H9 (cell line): ENCODE data around the gene ATOSB. TPM values are rescaled to one million over a fixed set of nuclear protein-coding genes. Genes with fewer than 3 reads are reported as not detected.
"Not testable (repeated sequence)": the region's sequence is repeated elsewhere in the genome, so short reads cannot be mapped to it uniquely, and the experiment has no call there.

Source experiments
- DNase-seq: peaks from one replicate; pipeline ENCODE4 v3.0.0-alpha.2; 2017
- H2AFZ ChIP-seq: one replicate; pipeline ENCODE4 v1.6.1; 2013; ENCODE audit warnings: mild to moderate bottlenecking, low read length, control low read depth, moderate library complexity
- H2AK5ac ChIP-seq: 2 replicates; pipeline ENCODE4 v1.6.1; 2013; ENCODE audit warnings: low read length, control low read depth, mixed read lengths; ENCODE audit not compliant: insufficient read length
- H2BK120ac ChIP-seq: one replicate; pipeline ENCODE4 v1.6.1; 2013; ENCODE audit warnings: low read depth, mild to moderate bottlenecking, low read length, control low read depth, inconsistent platforms; ENCODE audit not compliant: poor library complexity, severe bottlenecking
- H2BK12ac ChIP-seq: 2 replicates; pipeline ENCODE4 v1.6.1; 2013; ENCODE audit warnings: low read length, control low read depth, mixed read lengths, low read depth; ENCODE audit not compliant: insufficient read length
- H2BK15ac ChIP-seq: 2 replicates; pipeline ENCODE4 v1.6.1; 2013; ENCODE audit warnings: low read depth, low read length, control low read depth
- H2BK20ac ChIP-seq: one replicate; pipeline ENCODE4 v1.6.1; 2013; ENCODE audit warnings: low read depth, mild to moderate bottlenecking, low read length, control low read depth, inconsistent platforms; ENCODE audit not compliant: poor library complexity, severe bottlenecking
- H2BK5ac ChIP-seq: 2 replicates; pipeline ENCODE4 v1.6.1; 2013; ENCODE audit warnings: low read length, control low read depth, mixed read lengths; ENCODE audit not compliant: insufficient read length
- H3K14ac ChIP-seq: 2 replicates; pipeline ENCODE4 v1.6.1; 2013; ENCODE audit warnings: low read length, control low read depth; ENCODE audit not compliant: insufficient read depth
- H3K18ac ChIP-seq: 2 replicates; pipeline ENCODE4 v1.6.1; 2013; ENCODE audit warnings: low read depth, mild to moderate bottlenecking, mixed read lengths, low read length, control low read depth; ENCODE audit not compliant: insufficient read length
- H3K23ac ChIP-seq: 2 replicates; pipeline ENCODE4 v1.6.1; 2013; ENCODE audit warnings: low read length, control low read depth, mixed read lengths, low read depth; ENCODE audit not compliant: insufficient read length
- H3K23me2 ChIP-seq: 2 replicates; pipeline ENCODE4 v1.6.1; 2013; ENCODE audit warnings: low read depth, mild to moderate bottlenecking, mixed read lengths, low read length, control low read depth; ENCODE audit not compliant: insufficient read length, poor library complexity, severe bottlenecking
- H3K27ac ChIP-seq: 2 replicates; pipeline ENCODE4 v1.5.1; 2013; ENCODE audit warnings: low read length, control low read depth, mixed read lengths, low read depth; ENCODE audit not compliant: insufficient read length
- H3K27me3 ChIP-seq: 2 replicates; pipeline ENCODE4 v1.6.1; 2013; ENCODE audit warnings: low read length, control low read depth, inconsistent platforms; ENCODE audit not compliant: insufficient read depth
- H3K4ac ChIP-seq: 2 replicates; pipeline ENCODE4 v1.6.1; 2013; ENCODE audit warnings: low read depth, mild to moderate bottlenecking, control low read depth, inconsistent platforms, low read length, moderate library complexity
- H3K4me1 ChIP-seq: 2 replicates; pipeline ENCODE4 v1.6.1; 2013; ENCODE audit warnings: low read length, control low read depth, inconsistent platforms; ENCODE audit not compliant: insufficient read depth
- H3K4me2 ChIP-seq: 2 replicates; pipeline ENCODE4 v1.6.1; 2013; ENCODE audit warnings: low read length, control low read depth, mixed read lengths; ENCODE audit not compliant: insufficient read length, insufficient read depth
- H3K56ac ChIP-seq: 2 replicates; pipeline ENCODE4 v1.6.1; 2013; ENCODE audit warnings: low read depth, mild to moderate bottlenecking, mixed read lengths, low read length, control low read depth; ENCODE audit not compliant: insufficient read length
- H3K79me1 ChIP-seq: 2 replicates; pipeline ENCODE4 v1.6.1; 2013; ENCODE audit warnings: low read depth, mild to moderate bottlenecking, moderate library complexity, low read length, control low read depth, inconsistent platforms; ENCODE audit not compliant: insufficient read depth, poor library complexity, severe bottlenecking
- H3K79me2 ChIP-seq: 2 replicates; pipeline ENCODE4 v1.6.1; 2013; ENCODE audit warnings: low read length, control low read depth, inconsistent platforms; ENCODE audit not compliant: insufficient read depth
- H3K9ac ChIP-seq: 2 replicates; pipeline ENCODE4 v1.6.1; 2013; ENCODE audit warnings: low read length, control low read depth, mixed read lengths; ENCODE audit not compliant: insufficient read length; ENCODE audit errors: extremely low read depth
- H3K9me3 ChIP-seq: one replicate; pipeline ENCODE4 v1.6.1; 2013; ENCODE audit warnings: low read depth, low read length, inconsistent platforms; ENCODE audit not compliant: control insufficient read depth
- H3T11ph ChIP-seq: one replicate; pipeline ENCODE4 v1.6.1; 2013; ENCODE audit warnings: mild to moderate bottlenecking, low read length, control low read depth, inconsistent platforms
- H4K20me1 ChIP-seq: one replicate; pipeline ENCODE4 v1.6.1; 2013; ENCODE audit not compliant: control insufficient read depth, insufficient read length, insufficient read depth
- H4K5ac ChIP-seq: 2 replicates; pipeline ENCODE4 v1.6.1; 2013; ENCODE audit warnings: low read depth, mild to moderate bottlenecking, mixed read lengths, low read length, control low read depth; ENCODE audit not compliant: insufficient read length
- H4K8ac ChIP-seq: replicated peaks from 2 replicates; pipeline ENCODE4 v1.6.1; 2013; ENCODE audit warnings: low read length, control low read depth, mixed read lengths, low read depth; ENCODE audit not compliant: insufficient read length
- H4K91ac ChIP-seq: 2 replicates; pipeline ENCODE4 v1.6.1; 2013; ENCODE audit warnings: low read depth, mild to moderate bottlenecking, moderate library complexity, mixed read lengths, low read length, control low read depth; ENCODE audit not compliant: insufficient read length
- H3K27ac Mint-ChIP-seq, 3 experiments: 2 replicates in 2 of 3; 3 replicates in 1 of 3; pipeline ENCODE4 v1.8.0; 2020 to 2021; ENCODE audit warnings: mixed read lengths in 3 of 3, mild to moderate bottlenecking in 1 of 3, moderate library complexity in 1 of 3
- H3K27me3 Mint-ChIP-seq: 2 replicates; pipeline ENCODE4 v1.8.0; 2021; ENCODE audit warnings: low read depth, mild to moderate bottlenecking, moderate library complexity, mixed read lengths
- H3K36me3 Mint-ChIP-seq, 3 experiments: 2 replicates in 2 of 3; 3 replicates in 1 of 3; pipeline ENCODE4 v1.8.0; 2020 to 2021; ENCODE audit warnings: low read depth in 3 of 3, mixed read lengths in 3 of 3; ENCODE audit not compliant: insufficient read depth in 1 of 3
- H3K4me1 Mint-ChIP-seq, 2 experiments: 2 replicates each; pipeline ENCODE4 v1.8.0; 2020; ENCODE audit warnings: mixed read lengths in 2 of 2
- H3K4me3 Mint-ChIP-seq, 2 experiments: 2 replicates in 1 of 2; 3 replicates in 1 of 2; pipeline ENCODE4 v1.8.0; 2020 to 2021; ENCODE audit warnings: mild to moderate bottlenecking in 2 of 2, mixed read lengths in 2 of 2, moderate library complexity in 1 of 2
- H3K9me3 Mint-ChIP-seq, 2 experiments: 2 replicates in 1 of 2; 3 replicates in 1 of 2; pipeline ENCODE4 v1.8.0; 2020; ENCODE audit warnings: mild to moderate bottlenecking in 2 of 2, mixed read lengths in 2 of 2, moderate library complexity in 1 of 2
- WGBS: extraction: QIAGEN DNeasy Blood & Tissue Kit; methylation state at CpG from one replicate; pipeline ENCODE4 v1.1.7; 2013; ENCODE audit warnings: missing lambda C conversion rate, low lambda C conversion rate, mixed read lengths; ENCODE audit not compliant: insufficient read length; ENCODE audit errors: extremely low coverage; 5-methylcytosine and 5-hydroxymethylcytosine counted together
- total RNA-seq: library from RNA; stranded (reverse); gene quantifications from 2 replicates; pipeline ENCODE4 v1.2.1, GENCODE V29; 2021
- TF ChIP-seq, protein P1 (sequence below): fragments of 200-600 bp; sonication (generic); conservative IDR thresholded peaks from 3 replicates; pipeline ENCODE4 v1.8.0; 2021; ENCODE audit warnings: antibody characterized with exemption, mild to moderate bottlenecking

The ATOSB gene
- total RNA-seq, 1 experiment from 2014 or later = 5.6 TPM

DNA sequence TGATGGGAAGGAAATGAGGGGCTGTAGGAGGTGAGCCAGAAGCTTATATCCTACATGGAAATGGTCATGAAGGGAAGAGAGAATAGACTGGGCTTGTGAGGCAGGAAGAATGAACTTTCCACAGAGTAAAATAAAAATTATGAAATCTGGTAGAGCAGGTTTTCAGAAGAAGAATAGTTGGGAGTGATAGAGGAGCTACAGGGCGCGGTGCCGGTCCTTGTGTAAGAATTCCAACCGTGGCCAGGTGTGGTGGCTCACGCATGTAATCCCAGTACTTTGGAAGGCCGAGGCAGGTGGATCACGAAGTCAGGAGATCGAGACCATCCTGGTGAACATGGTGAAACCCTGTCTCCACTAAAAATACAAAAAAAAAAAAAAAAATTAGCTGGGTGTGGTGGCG is 37.3 kb upstream of the ATOSB start:
- no peaks in the 10 kb centered on the region for H3K79me2 ChIP-seq
- H3K56ac ChIP-seq = no peak overlapping the region
- no peak overlapping the region for H3K27ac Mint-ChIP-seq
- H3K4me3 Mint-ChIP-seq = no peak overlapping the region
- no peak for DNase-seq
- H3K9ac ChIP-seq = no peak overlapping the region
- no peak overlapping the region for H2AK5ac ChIP-seq
- H4K20me1 ChIP-seq = no peaks in the 10 kb centered on the region
- H3K36me3 Mint-ChIP-seq = peaks cover 20 to 30% (median 30%) of the 10 kb centered on the region in 3 experiments
- H3T11ph ChIP-seq = no peak overlapping the region
- no peak overlapping the region for H3K27ac ChIP-seq
- H3K9me3 Mint-ChIP-seq = peaks cover 25 to 28% of the 10 kb centered on the region in 2 experiments
- no peak overlapping the region for H2BK120ac ChIP-seq
- H3K4me1 Mint-ChIP-seq = peaks cover 0 to 2% of the 10 kb centered on the region in 2 experiments; a peak in 3 of 4 replicates
- no peaks in the 10 kb centered on the region for H3K9me3 ChIP-seq
- no peak overlapping the region for H3K14ac ChIP-seq
- no peak overlapping the region for H2AFZ ChIP-seq
- no peak overlapping the region for H2BK15ac ChIP-seq
- no peak overlapping the region for H2BK20ac ChIP-seq
- H4K5ac ChIP-seq = no peak overlapping the region
- no peak overlapping the region for H2BK5ac ChIP-seq
- no peak overlapping the region for H2BK12ac ChIP-seq
- no peaks in the 10 kb centered on the region for H3K79me1 ChIP-seq
- no peaks in the 10 kb centered on the region for H3K27me3 Mint-ChIP-seq
- H4K91ac ChIP-seq = no peak overlapping the region
- H3K4me1 ChIP-seq = no peaks in the 10 kb centered on the region
- WGBS = no CpG with 5 or more reads among the region's 9 CpGs
- H3K4ac ChIP-seq = no peak overlapping the region
- H3K18ac ChIP-seq = no peak overlapping the region
- no peak overlapping the region for H3K23ac ChIP-seq
- TF ChIP-seq, protein P1, sequence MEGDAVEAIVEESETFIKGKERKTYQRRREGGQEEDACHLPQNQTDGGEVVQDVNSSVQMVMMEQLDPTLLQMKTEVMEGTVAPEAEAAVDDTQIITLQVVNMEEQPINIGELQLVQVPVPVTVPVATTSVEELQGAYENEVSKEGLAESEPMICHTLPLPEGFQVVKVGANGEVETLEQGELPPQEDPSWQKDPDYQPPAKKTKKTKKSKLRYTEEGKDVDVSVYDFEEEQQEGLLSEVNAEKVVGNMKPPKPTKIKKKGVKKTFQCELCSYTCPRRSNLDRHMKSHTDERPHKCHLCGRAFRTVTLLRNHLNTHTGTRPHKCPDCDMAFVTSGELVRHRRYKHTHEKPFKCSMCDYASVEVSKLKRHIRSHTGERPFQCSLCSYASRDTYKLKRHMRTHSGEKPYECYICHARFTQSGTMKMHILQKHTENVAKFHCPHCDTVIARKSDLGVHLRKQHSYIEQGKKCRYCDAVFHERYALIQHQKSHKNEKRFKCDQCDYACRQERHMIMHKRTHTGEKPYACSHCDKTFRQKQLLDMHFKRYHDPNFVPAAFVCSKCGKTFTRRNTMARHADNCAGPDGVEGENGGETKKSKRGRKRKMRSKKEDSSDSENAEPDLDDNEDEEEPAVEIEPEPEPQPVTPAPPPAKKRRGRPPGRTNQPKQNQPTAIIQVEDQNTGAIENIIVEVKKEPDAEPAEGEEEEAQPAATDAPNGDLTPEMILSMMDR = no peak
- no peak overlapping the region for H3K4me2 ChIP-seq
- H3K23me2 ChIP-seq = no peaks in the 10 kb centered on the region
- H3K27me3 ChIP-seq = no peaks in the 10 kb centered on the region
- no peak overlapping the region for H4K8ac ChIP-seq

DNA sequence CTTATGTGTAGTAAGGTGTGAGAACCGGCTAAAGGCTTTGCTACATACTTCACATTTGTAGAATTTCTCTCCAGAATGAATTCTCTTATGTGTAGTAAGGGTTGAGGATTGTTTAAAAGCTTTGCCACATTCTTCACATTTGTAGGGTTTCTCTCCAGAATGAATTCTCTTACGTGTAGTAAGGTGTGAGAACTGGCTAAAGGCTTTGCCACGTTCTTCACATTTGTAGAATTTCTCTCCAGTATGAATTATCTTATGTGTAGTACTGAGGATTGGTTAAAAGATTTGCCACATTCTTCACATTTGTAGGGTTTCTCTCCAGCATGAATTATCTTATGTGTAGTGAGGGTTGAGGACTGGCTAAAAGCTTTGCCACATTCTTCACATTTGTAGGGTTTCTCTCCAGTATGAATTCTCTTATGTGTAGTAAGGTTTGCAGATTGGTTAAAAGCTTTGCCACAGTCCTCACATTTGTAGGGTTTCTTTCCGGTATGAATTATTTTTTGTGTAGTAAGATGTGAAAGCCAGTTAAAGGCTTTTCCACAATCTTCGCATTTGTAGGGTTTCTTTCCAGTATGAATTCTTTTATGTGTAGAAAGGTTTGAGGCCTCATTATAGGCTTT is 32.4 kb upstream of the ATOSB start:
- not testable (repeated sequence) for H3K27ac Mint-ChIP-seq, H4K5ac ChIP-seq, H4K91ac ChIP-seq, H3T11ph ChIP-seq, H3K79me1 ChIP-seq, H3K27me3 ChIP-seq, H2BK15ac ChIP-seq, H3K56ac ChIP-seq, H4K20me1 ChIP-seq, H3K4ac ChIP-seq, H2BK5ac ChIP-seq, H3K9me3 ChIP-seq, H3K9ac ChIP-seq, H2AFZ ChIP-seq, DNase-seq, H3K18ac ChIP-seq, H3K27ac ChIP-seq, H2AK5ac ChIP-seq, H3K14ac ChIP-seq, H2BK12ac ChIP-seq, H3K4me1 Mint-ChIP-seq, H3K4me1 ChIP-seq, H3K4me3 Mint-ChIP-seq, H3K4me2 ChIP-seq, H3K79me2 ChIP-seq, H2BK120ac ChIP-seq, H2BK20ac ChIP-seq, H4K8ac ChIP-seq, H3K23me2 ChIP-seq, H3K23ac ChIP-seq, H3K27me3 Mint-ChIP-seq
- Mint-ChIP-seq H3K36me3 (peaks cover 30 to 40% (median 32%) of the 10 kb centered on the region in 3 experiments), H3K9me3 (peaks cover 50 to 52% of the 10 kb centered on the region in 2 experiments)
- no CpG with 5 or more reads among the region's 5 CpGs for WGBS
